Measurements from ENCODE around the gene CSPG4. TPM values are rescaled to one million over a fixed set of nuclear protein-coding genes. Genes with fewer than 3 reads are reported as not detected.
"Not testable (repeated sequence)": the region's sequence is repeated elsewhere in the genome, so short reads cannot be mapped to it uniquely, and the experiment has no call there.

CSPG4 gene
- polyA plus RNA-seq (2011; rRNA removed) (5.8 and 8.4 TPM in 2 replicates), polyA minus RNA-seq (2011; rRNA and poly(A)+ RNA removed) (11.9 and 14.1 TPM in 2 replicates)

GRCh38 chr15:75712668-75713337 lies at the start of gene CSPG4:
CSPG4 (minus strand) TSS chr15:75712848; CDS start chr15:75712755, 93 bp downstream.
- TF ChIP-seq CTCF (IDR thresholded peaks at IDR 0.05; ENCODE audit: low read depth, low read length), result no peak
- DNase-seq (ENCODE audit: low read depth, low spot score), result no peak
- POLR2A ChIA-PET, result interaction anchor here (1.8 to 1.9 kb wide), 2 partner anchors 11 to 26 kb away, joined by 5 to 8 read pairs; a partner anchor contains a TSS
- H3K9me3 ChIP-seq (ENCODE audit: control insufficient read depth, insufficient read depth, low read length), result no peaks in the 10 kb centered on the region; the same call in 1 of the 2 replicates
- H3K27me3 ChIP-seq (ENCODE audit: control insufficient read depth, insufficient read depth, low read length), result no peaks in the 10 kb centered on the region
- no peak within 1 kb of the TSS for H3K27ac ChIP-seq (ENCODE audit: low read depth, low read length)
- peak within 1 kb of the TSS; percentile 77 for H3K4me3 ChIP-seq (ENCODE audit: low read depth, low read length)
- CTCF ChIA-PET, result interaction anchor here (1.8 kb wide), 1 partner anchor 89 kb away, joined by 4 read pairs; no protein-coding TSS in a partner anchor

- CTCF ChIA-PET; H3K4me3 ChIP-seq (ENCODE audit: low read depth, low read length): not testable (repeated sequence)
These were observed 49.7 kb upstream of the CSPG4 start for GRCh38 chr15:75762357-75762718.

GRCh38 chr15:75761446-75762356 lies 49.1 kb upstream of the CSPG4 start:
- no peak overlapping the region for H3K27ac ChIP-seq (ENCODE audit: low read depth, low read length)
- no peak overlapping the region for H3K4me3 ChIP-seq (ENCODE audit: low read depth, low read length)
- no peak for TF ChIP-seq CTCF (IDR thresholded peaks at IDR 0.05; ENCODE audit: low read depth, low read length)
- POLR2A ChIA-PET, result no interaction called here
- H3K9me3 ChIP-seq (ENCODE audit: control insufficient read depth, insufficient read depth, low read length), result no peaks in the 10 kb centered on the region; the same call in 1 of the 2 replicates
- CTCF ChIA-PET, result no interaction called here
- H3K27me3 ChIP-seq (ENCODE audit: control insufficient read depth, insufficient read depth, low read length), result no peaks in the 10 kb centered on the region
- no peak for DNase-seq (ENCODE audit: low read depth, low spot score)

More at GRCh38 chr15:75762357-75762718, 49.7 kb upstream of the CSPG4 start:
- H3K27ac ChIP-seq (ENCODE audit: low read depth, low read length); H3K27me3 ChIP-seq (ENCODE audit: control insufficient read depth, insufficient read depth, low read length); H3K9me3 ChIP-seq (ENCODE audit: control insufficient read depth, insufficient read depth, low read length); POLR2A ChIA-PET; DNase-seq (ENCODE audit: low read depth, low spot score): not testable (repeated sequence)

GRCh38 chr15:75760704-75761435 lies 48.2 kb upstream of the CSPG4 start:
- no peak for DNase-seq (ENCODE audit: low read depth, low spot score)
- Histone ChIP-seq H3K9me3 (ENCODE audit: control insufficient read depth, insufficient read depth, low read length) (no peaks in the 10 kb centered on the region; the same call in 1 of the 2 replicates), H3K4me3 (ENCODE audit: low read depth, low read length) (no peak overlapping the region), H3K27ac (ENCODE audit: low read depth, low read length) (no peak overlapping the region), H3K27me3 (ENCODE audit: control insufficient read depth, insufficient read depth, low read length) (no peaks in the 10 kb centered on the region)
- ChIA-PET POLR2A (no interaction called here), CTCF (no interaction called here)
- no peak for TF ChIP-seq CTCF (IDR thresholded peaks at IDR 0.05; ENCODE audit: low read depth, low read length)

- H3K27me3 ChIP-seq (ENCODE audit: control insufficient read depth, insufficient read depth, low read length); DNase-seq (ENCODE audit: low read depth, low spot score); H3K9me3 ChIP-seq (ENCODE audit: control insufficient read depth, insufficient read depth, low read length); H3K27ac ChIP-seq (ENCODE audit: low read depth, low read length); CTCF ChIA-PET; POLR2A ChIA-PET; H3K4me3 ChIP-seq (ENCODE audit: low read depth, low read length): not testable (repeated sequence)
These were observed 47.5 kb upstream of the CSPG4 start for GRCh38 chr15:75760131-75760520.
